K562 (cell line): ENCODE measurements around the gene CLDN7. TPM values are rescaled to one million over a fixed set of nuclear protein-coding genes. Genes with fewer than 3 reads are reported as not detected.

Experiments used
- ATAC-seq: fragments of 200-7000 bp; cut with Tn5 transposase; 3 replicates; pipeline ENCODE4 v1.9.1; 2020; ENCODE audit warnings: moderate library complexity
- BruUV-seq: library from RNA; stranded (reverse); fragments of 400-500 nt; replicated peaks from 2 replicates; lab custom pipeline; 2021; lab: Mats Ljungman, UMichigan
- CTCF ChIA-PET: fragments of 300-600 bp; formaldehyde crosslinking; extraction: SDS; loops from one replicate; lab custom pipeline; 2021; ENCODE audit warnings: low intra/inter-chr PET ratio; lab: Yijun Ruan, JAX
- POLR2A ChIA-PET: fragments of 300-600, 350-650 bp; sonication (Branson Sonifier 250); formaldehyde crosslinking; extraction: SDS; loops from one replicate; lab custom pipeline; 2021; ENCODE audit warnings: antibody characterized with exemption, inconsistent platforms; lab: Yijun Ruan, JAX
- DNase-seq, 4 experiments: peaks; one replicate each; pipeline versions ENCODE4 v3.0.0 to v3.0.0-alpha.2; 2011 to 2018; ENCODE audit warnings: low spot score in 3 of 4, mixed read lengths in 3 of 4; ENCODE audit errors: extremely low read depth in 1 of 4
- FAIRE-seq: peaks from 2 replicates; lab custom pipeline; 2011; peaks lifted over from hg19 to GRCh38; lab: Jason Lieb, UNC
- H2AFZ ChIP-seq: 2 replicates; pipeline ENCODE4 v1.6.0; 2011; ENCODE audit warnings: low read depth, low read length, control low read depth, inconsistent platforms
- H3K27ac ChIP-seq: fragments of 200-600 bp; 3 replicates; pipeline ENCODE4 v1.8.0; 2011; ENCODE audit warnings: low read depth, mild to moderate bottlenecking, control low read depth, inconsistent platforms, low read length, moderate library complexity, mixed read lengths; ENCODE audit errors: extremely low read depth
- H3K27me3 ChIP-seq, 2 experiments: fragments of 300-600 bp in 1 of 2; 2 replicates in 1 of 2; 3 replicates in 1 of 2; pipeline versions ENCODE4 v1.6.0 to v1.8.0; 2011; ENCODE audit warnings: inconsistent platforms in 2 of 2, low read length in 2 of 2, mild to moderate bottlenecking in 1 of 2, mixed read lengths in 1 of 2, moderate library complexity in 1 of 2; ENCODE audit not compliant: control insufficient read depth in 2 of 2, insufficient read depth in 2 of 2
- H3K36me3 ChIP-seq: fragments of 300-600 bp; 3 replicates; pipeline ENCODE4 v1.8.0; 2011; ENCODE audit warnings: mild to moderate bottlenecking, low read length, inconsistent platforms; ENCODE audit not compliant: control insufficient read depth, insufficient read depth
- H3K4me1 ChIP-seq, 2 experiments: fragments of 200-600 bp in 1 of 2; replicated peaks in 1 of 2; 2 replicates in 1 of 2; 3 replicates in 1 of 2; pipeline versions ENCODE4 v1.5.1 to v1.8.0; 2011; ENCODE audit warnings: inconsistent platforms in 2 of 2, low read length in 2 of 2, mild to moderate bottlenecking in 1 of 2, mixed read lengths in 1 of 2, moderate library complexity in 1 of 2; ENCODE audit not compliant: control insufficient read depth in 2 of 2, insufficient read depth in 2 of 2
- H3K4me2 ChIP-seq: 2 replicates; pipeline ENCODE4 v1.6.1; 2011; ENCODE audit warnings: low read length, control low read depth, inconsistent platforms, mixed read lengths; ENCODE audit not compliant: insufficient read depth
- H3K4me3 ChIP-seq: fragments of 200-600 bp; sonication (generic), shearing (Covaris generic); 2 replicates; pipeline ENCODE4 v1.5.1; 2016; ENCODE audit warnings: control low read depth, inconsistent platforms
- H3K79me2 ChIP-seq: fragments of 200-600 bp; 3 replicates; pipeline ENCODE4 v1.8.0; 2011; ENCODE audit warnings: low read length, inconsistent platforms; ENCODE audit not compliant: control insufficient read depth, insufficient read depth
- H3K9ac ChIP-seq, 2 experiments: 2 replicates each; pipeline versions ENCODE4 v1.6.0 to v1.6.1; 2011; ENCODE audit warnings: low read depth in 2 of 2, low read length in 2 of 2, control low read depth in 1 of 2, inconsistent platforms in 1 of 2, mild to moderate bottlenecking in 1 of 2, mixed read lengths in 1 of 2; ENCODE audit not compliant: insufficient read depth in 1 of 2
- H3K9me1 ChIP-seq: one replicate; pipeline ENCODE4 v1.6.0; 2011; ENCODE audit warnings: inconsistent platforms, mild to moderate bottlenecking, low read length, moderate library complexity; ENCODE audit not compliant: control insufficient read depth, insufficient read depth
- H3K9me3 ChIP-seq: replicated peaks from 2 replicates; pipeline ENCODE4 v1.5.1; 2011; ENCODE audit warnings: low read depth, low read length, inconsistent platforms; ENCODE audit not compliant: control insufficient read depth, insufficient read depth
- H4K20me1 ChIP-seq: replicated peaks from 2 replicates; pipeline ENCODE4 v1.6.1; 2011; ENCODE audit warnings: low read length, inconsistent platforms, mixed read lengths; ENCODE audit not compliant: control insufficient read depth, insufficient read depth
- CREB3L1 ChIP-seq: fragments of 450-650 bp; IDR thresholded peaks from 2 replicates; pipeline ENCODE4 v1.6.1; 2014; ENCODE audit warnings: low read depth, mild to moderate bottlenecking, moderate library complexity, borderline replicate concordance
- CREM ChIP-seq: IDR thresholded peaks from 2 replicates; pipeline ENCODE4 v1.6.1; 2014; ENCODE audit warnings: antibody characterized with exemption, low read depth
- JUN ChIP-seq, 2 experiments: sonication (generic) in 1 of 2; formaldehyde crosslinking in 1 of 2; IDR thresholded peaks; 2 replicates each; pipeline versions ENCODE4 v1.6.1 to v1.8.0; 2012 to 2022; ENCODE audit warnings: borderline replicate concordance in 2 of 2, mild to moderate bottlenecking in 2 of 2, improper control_type of control experiment in 1 of 2, low read depth in 1 of 2, low read length in 1 of 2, missing genetic modification reagents in 1 of 2
- SIX5 ChIP-seq, 2 experiments: IDR thresholded peaks; 2 replicates each; pipeline ENCODE4 v1.6.1; 2011; ENCODE audit warnings: low read length in 2 of 2, borderline replicate concordance in 1 of 2, low read depth in 1 of 2, mild to moderate bottlenecking in 1 of 2, moderate library complexity in 1 of 2; ENCODE audit not compliant: insufficient read depth in 1 of 2
- ZBTB7A ChIP-seq: IDR thresholded peaks from 2 replicates; pipeline ENCODE4 v1.6.1; 2011; ENCODE audit warnings: low read depth, mild to moderate bottlenecking, low read length, moderate library complexity, borderline replicate concordance; ENCODE audit not compliant: control insufficient read depth
- ZMIZ1 ChIP-seq, 2 experiments: fragments of 150-350 bp in 1 of 2; IDR thresholded peaks; 2 replicates each; pipeline ENCODE4 v1.6.1; 2012 to 2016; ENCODE audit warnings: low read depth in 2 of 2, low read length in 2 of 2, mild to moderate bottlenecking in 1 of 2, moderate library complexity in 1 of 2
- ZNF143 ChIP-seq: sonication (generic); formaldehyde crosslinking; IDR thresholded peaks from 2 replicates; pipeline ENCODE4 v1.9.0; 2022; ENCODE audit warnings: mild to moderate bottlenecking, missing genetic modification reagents
- ZNF197 ChIP-seq: fragments of 200-800 bp; sonication (Bioruptor generic); IDR thresholded peaks from 2 replicates; pipeline ENCODE4 v1.6.1; 2016; ENCODE audit warnings: low read depth, missing genetic modification characterization, missing compliant biosample characterization
- ZNF280B ChIP-seq: fragments of 250-450 bp; sonication (Bioruptor Pico); IDR thresholded peaks from 2 replicates; pipeline ENCODE4 v1.5.1; 2021; ENCODE audit warnings: mild to moderate bottlenecking
- ZNF639 ChIP-seq, 2 experiments: fragments of 200-800 bp in 1 of 2; sonication (Bioruptor generic) in 1 of 2; sonication (generic) in 1 of 2; formaldehyde crosslinking in 1 of 2; IDR thresholded peaks in 1 of 2; conservative IDR thresholded peaks in 1 of 2; 2 replicates each; pipeline versions ENCODE4 v1.5.0 to v1.6.1; 2016 to 2020; ENCODE audit warnings: missing compliant biosample characterization in 1 of 2, missing genetic modification characterization in 1 of 2, missing genetic modification reagents in 1 of 2
- WGBS: fragments of 100-300 bp; shearing (Covaris generic); methylation state at CpG from one replicate; pipeline ENCODE4 v1.1.6; 2016; ENCODE audit warnings: low coverage, mixed read lengths; ENCODE audit not compliant: insufficient coverage; ENCODE audit errors: missing lambda C conversion rate; 5-methylcytosine and 5-hydroxymethylcytosine counted together
- in situ Hi-C: fragments of 300-500 bp; cut with MboI; formaldehyde crosslinking; loops from 4 replicates; pipeline ENCODE4 v1.15.0; 2018; ENCODE audit warnings: inconsistent platforms, mixed read lengths
- intact Hi-C: fragments of 100-400 bp; cut with micrococcal nuclease; formaldehyde crosslinking; loops from 2 replicates; pipeline ENCODE4 v1.14.2; 2022
- polyA plus RNA-seq, 8 experiments: library from polyadenylated mRNA; depleted of rRNA in 4 of 8; stranded (reverse) in 5 of 8; unstranded in 3 of 8; fragments of >200 nt; fragmentation: Nextera tagmentation in 2 of 8; fragmentation: Illumina TruSeq in 1 of 8; extraction: Ambion mirVana in 2 of 8; extraction: Trizol in 1 of 8; gene quantifications; 2 replicates each; pipeline versions ENCODE4 v1.2.1 to v1.2.3, GENCODE V29; 2011 to 2014; ENCODE audit warnings: inconsistent platforms in 1 of 8, missing spikeins in 1 of 8
- total RNA-seq, 7 experiments: library from RNA; depleted of rRNA in 6 of 7; stranded (reverse); fragments of >200 nt in 6 of 7; fragmentation: Illumina TruSeq in 2 of 7; extraction: Trizol in 2 of 7; gene quantifications; 2 replicates each; pipeline versions ENCODE4 v1.2.1 to v1.2.3, GENCODE V29; 2011 to 2021; ENCODE audit warnings: low replicate concordance in 1 of 7

CLDN7 gene
- total and polyA plus RNA-seq, 9 of the 15 experiments (the other 6 are each of a cell fraction or from before 2014, with no cell fraction given), result 2.2 to 14.5 (median 7.6) TPM

- no peak for DNase-seq
- BruUV-seq, result no TSS peak
- intact Hi-C loops, result no loop called here
- H3K4me2 ChIP-seq, result peak overlapping the region; percentile 85
- H3K36me3 ChIP-seq, result no peaks in the 10 kb centered on the region
- H3K79me2 ChIP-seq, result peaks cover 44% of the 10 kb centered on the region
- no peaks in the 10 kb centered on the region; the same call in 1 of the 2 replicates for H4K20me1 ChIP-seq
- peak overlapping the region; percentile 43; the same call in 1 of the 2 replicates for H3K4me3 ChIP-seq
- ChIA-PET POLR2A (interaction anchor here (1.3 kb wide), 1 partner anchor 28 kb away, joined by 3 read pairs; the partner anchor contains the start of gene GABARAP), CTCF (no interaction called here)
- H3K27me3 ChIP-seq, result no peaks in the 10 kb centered on the region
- H3K9me3 ChIP-seq, result no peaks in the 10 kb centered on the region
- H3K4me1 ChIP-seq, result peaks cover 34 to 48% of the 10 kb centered on the region in 2 experiments
- peak; percentile 97 for FAIRE-seq
- ATAC-seq, result no peak
- H3K9me1 ChIP-seq, result no peaks in the 10 kb centered on the region
- peak overlapping the region; percentile 19; the same call in 1 of the 2 replicates for H2AFZ ChIP-seq
- 21% methylated on average over 9 of the region's 9 CpGs for WGBS
- H3K27ac ChIP-seq, result peak overlapping the region; percentile 39
- peak overlapping the region; percentile 20 to 43; a peak in 2 of 4 replicates for H3K9ac ChIP-seq
- in situ Hi-C loops, result no loop called here
- TF ChIP-seq ZMIZ1 (IDR thresholded peaks at IDR 0.05; ENCODE audit: low read depth in 2 of 2, low read length in 2 of 2) (0 out of 4 replicates have a peak, but pooled peaks of 1 of the 2 experiments have one; percentile 3), SIX5 (IDR thresholded peaks at IDR 0.05; ENCODE audit: borderline replicate concordance in 1 of 2, insufficient read depth in 1 of 2, low read depth in 1 of 2, low read length in 2 of 2) (peak in 1 of 2 experiments; percentile 93; a peak in 1 of 4 replicates), CREM (peak; percentile 60; the same call in 1 of the 2 replicates), ZNF143 (CRISPR knock-in tag) (peak; percentile 98), ZNF197 (peak; percentile 90), ZNF280B (CRISPR knock-in tag) (no peak), CREB3L1 (peak; percentile 89), ZBTB7A (peak; percentile 18; the same call in 1 of the 2 replicates), JUN (IDR thresholded peaks at IDR 0.05; ENCODE audit: borderline replicate concordance, low read depth, low read length) (0 out of 2 replicates have a peak, but pooled peaks have one; percentile 8), JUN (CRISPR knock-in tag; IDR thresholded peaks at IDR 0.05; ENCODE audit: borderline replicate concordance) (no peak), ZNF639 (CRISPR knock-in tag; conservative IDR thresholded peaks at IDR 0.05 in 1 of 2, IDR thresholded peaks at IDR 0.05 in 1 of 2) (0 out of 4 replicates have a peak, but pooled peaks of 1 of the 2 experiments have one; percentile 53)
Observed at GRCh38 chr17:7215136-7215638, 47.1 kb downstream of the CLDN7 start.
